Gastroesophageal sphincter (tissue), 4 donors: ENCODE data around the gene KMT2D. TPM values are rescaled to one million over a fixed set of nuclear protein-coding genes. Genes with fewer than 3 reads are reported as not detected.
A peak's percentile ranks its signal among the peaks of the same experiment; 100 is the strongest.

Experiments used
- ATAC-seq: fragments of 150-250 bp; one replicate; pipeline ENCODE4 v1.9.1; 2016; ENCODE audit warnings: mild to moderate bottlenecking, moderate library complexity
- H3K27ac ChIP-seq, 4 donors: fragments of 200-600 bp; sonication (generic) in 3 of 4; 1 replicate in 3 of 4; 2 replicates in 1 of 4; pipeline ENCODE4 v1.5.1; 2016 to 2019
- H3K27me3 ChIP-seq: fragments of 200-600 bp; sonication (generic); one replicate; pipeline ENCODE4 v1.5.1; 2019
- H3K36me3 ChIP-seq, 2 donors: fragments of 200-600 bp; sonication (generic); one replicate each; pipeline ENCODE4 v1.5.1; 2019; ENCODE audit warnings: control low read depth in 1 of 2
- H3K4me1 ChIP-seq, 3 donors: fragments of 200-600 bp; sonication (generic); 1 replicate in 2 of 3; 2 replicates in 1 of 3; pipeline ENCODE4 v1.5.1; 2016 to 2019; ENCODE audit warnings: control low read depth in 2 of 3
- H3K4me3 ChIP-seq, 2 donors: fragments of 200-600 bp; sonication (generic); one replicate each; pipeline ENCODE4 v1.5.1; 2019; ENCODE audit warnings: mild to moderate bottlenecking in 1 of 2, moderate library complexity in 1 of 2
- H3K9me3 ChIP-seq, 3 donors: fragments of 200-600 bp; sonication (generic); one replicate each; pipeline ENCODE4 v1.5.1; 2017 to 2019; ENCODE audit warnings: control low read depth in 2 of 3
- EP300 ChIP-seq: sonication (generic); formaldehyde crosslinking; IDR thresholded peaks from one replicate; pipeline ENCODE4 v1.6.1; 2017; ENCODE audit warnings: antibody characterized with exemption, mild to moderate bottlenecking
- POLR2A ChIP-seq, 2 donors: fragments of 450-650 bp; IDR thresholded peaks; one replicate each; pipeline ENCODE4 v1.6.1; 2017; ENCODE audit warnings: antibody characterized with exemption in 2 of 2, mild to moderate bottlenecking in 2 of 2, moderate library complexity in 1 of 2
- POLR2AphosphoS5 ChIP-seq: sonication (generic); formaldehyde crosslinking; IDR thresholded peaks from one replicate; pipeline ENCODE4 v1.6.1; 2017; ENCODE audit warnings: antibody characterized with exemption
- WGBS, 2 donors: methylation state at CpG; one replicate each; pipeline ENCODE4 v1.1.5; 2018; ENCODE audit warnings: low coverage in 1 of 2; 5-methylcytosine and 5-hydroxymethylcytosine counted together
- total RNA-seq, 4 donors: library from RNA; depleted of rRNA; stranded (reverse); fragments of >200 nt; gene quantifications; one replicate each; pipeline ENCODE4 v1.1.0, GENCODE V29; 2016
- TF ChIP-seq, protein P1 (sequence below), 4 experiments: fragments of 200-600 bp in 2 of 4; fragments of 450-650 bp in 2 of 4; sonication (generic) in 1 of 4; IDR thresholded peaks; one replicate each; pipeline ENCODE4 v1.5.1; 2017 to 2019; ENCODE audit warnings: antibody characterized with exemption in 4 of 4, mild to moderate bottlenecking in 2 of 4, moderate library complexity in 2 of 4

KMT2D gene
- total RNA-seq, 4 donors from 2014 or later, result 23.6 to 75.0 (median 53.8) TPM

GRCh38 chr12:49104822-49105221 lies 44.2 kb upstream of the KMT2D start:
- Histone ChIP-seq H3K27ac (no peak overlapping the region), H3K4me1 (peaks cover 6 to 64% (median 40%) of the 10 kb centered on the region in 3 donors), H3K9me3 (no peaks in the 10 kb centered on the region), H3K27me3 (no peaks in the 10 kb centered on the region), H3K4me3 (no peak overlapping the region), H3K36me3 (peaks cover 0 to 71% of the 10 kb centered on the region in 2 donors)
- TF ChIP-seq POLR2A (IDR thresholded peaks at IDR 0.05), result no peak
- TF ChIP-seq EP300, result no peak
- TF ChIP-seq, protein P1, sequence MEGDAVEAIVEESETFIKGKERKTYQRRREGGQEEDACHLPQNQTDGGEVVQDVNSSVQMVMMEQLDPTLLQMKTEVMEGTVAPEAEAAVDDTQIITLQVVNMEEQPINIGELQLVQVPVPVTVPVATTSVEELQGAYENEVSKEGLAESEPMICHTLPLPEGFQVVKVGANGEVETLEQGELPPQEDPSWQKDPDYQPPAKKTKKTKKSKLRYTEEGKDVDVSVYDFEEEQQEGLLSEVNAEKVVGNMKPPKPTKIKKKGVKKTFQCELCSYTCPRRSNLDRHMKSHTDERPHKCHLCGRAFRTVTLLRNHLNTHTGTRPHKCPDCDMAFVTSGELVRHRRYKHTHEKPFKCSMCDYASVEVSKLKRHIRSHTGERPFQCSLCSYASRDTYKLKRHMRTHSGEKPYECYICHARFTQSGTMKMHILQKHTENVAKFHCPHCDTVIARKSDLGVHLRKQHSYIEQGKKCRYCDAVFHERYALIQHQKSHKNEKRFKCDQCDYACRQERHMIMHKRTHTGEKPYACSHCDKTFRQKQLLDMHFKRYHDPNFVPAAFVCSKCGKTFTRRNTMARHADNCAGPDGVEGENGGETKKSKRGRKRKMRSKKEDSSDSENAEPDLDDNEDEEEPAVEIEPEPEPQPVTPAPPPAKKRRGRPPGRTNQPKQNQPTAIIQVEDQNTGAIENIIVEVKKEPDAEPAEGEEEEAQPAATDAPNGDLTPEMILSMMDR (IDR thresholded peaks at IDR 0.05), result no peak
- TF ChIP-seq POLR2AphosphoS5, result no peak
- no peak for ATAC-seq
- WGBS, 2 donors, result no CpG with 5 or more reads among the region's 3 CpGs

DNA sequence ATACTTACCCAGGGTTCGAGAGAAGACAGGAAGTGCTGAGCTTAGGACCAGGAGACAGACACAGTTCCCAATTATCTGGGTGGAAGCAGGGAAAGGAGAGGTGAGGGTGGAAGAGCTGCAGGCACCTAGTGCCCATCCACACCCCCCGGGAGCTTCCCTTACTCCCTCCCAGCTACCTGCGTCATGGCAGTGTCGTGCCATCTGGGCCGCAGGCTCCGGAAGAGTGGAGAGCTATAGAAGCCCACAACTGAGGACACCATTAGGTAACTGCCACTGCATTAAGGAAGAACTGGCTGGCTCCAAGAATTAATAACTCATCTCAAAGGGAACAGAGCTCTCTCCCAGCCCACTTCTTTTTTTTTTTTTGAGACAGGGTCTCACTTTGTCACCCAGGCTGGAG lies 39.8 kb upstream of the KMT2D start:
- 97% methylated on average over 5 of the region's 6 CpGs; no CpG with 5 or more reads in 1 of the 2 donors for WGBS, 2 donors
- Histone ChIP-seq H3K36me3 (peaks cover 0 to 97% of the 10 kb centered on the region in 2 donors), H3K27me3 (no peaks in the 10 kb centered on the region), H3K9me3 (no peaks in the 10 kb centered on the region), H3K4me3 (no peak overlapping the region), H3K4me1 (peaks cover 0 to 20% (median 3%) of the 10 kb centered on the region in 3 donors), H3K27ac (no peak overlapping the region)
- no peak for TF ChIP-seq POLR2A (IDR thresholded peaks at IDR 0.05)
- TF ChIP-seq POLR2AphosphoS5, result no peak
- no peak for TF ChIP-seq EP300
- TF ChIP-seq, protein P1 (IDR thresholded peaks at IDR 0.05), result no peak
- ATAC-seq, result no peak

DNA sequence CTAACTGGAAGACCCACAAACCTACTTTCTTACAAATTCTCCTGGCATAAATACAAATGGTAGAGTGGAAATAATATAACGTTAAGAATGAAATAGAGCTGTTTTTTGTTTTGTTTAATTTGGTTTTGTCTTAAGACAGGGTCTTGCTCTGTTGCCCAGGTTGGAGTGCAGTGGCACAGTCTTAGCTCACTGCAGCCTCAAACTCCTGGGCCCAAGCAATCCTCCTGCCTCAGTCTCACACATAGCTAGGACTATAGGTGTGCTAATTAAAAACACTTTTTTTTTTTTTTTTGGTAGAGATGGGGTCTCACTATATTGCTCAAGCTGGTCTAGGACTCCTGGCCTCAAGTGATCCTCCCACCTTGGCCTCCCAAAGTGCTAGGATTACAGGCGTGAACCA lies 38.1 kb upstream of the KMT2D start:
- no peak overlapping the region for H3K4me3 ChIP-seq
- 70 to 93% methylated on average over 2 of the region's 2 CpGs for WGBS, 2 donors
- TF ChIP-seq EP300 (no peak), POLR2A (IDR thresholded peaks at IDR 0.05) (no peak), POLR2AphosphoS5 (no peak)
- TF ChIP-seq, protein P1 (IDR thresholded peaks at IDR 0.05), result no peak
- peaks cover 0 to 81% of the 10 kb centered on the region in 2 donors for H3K36me3 ChIP-seq
- ATAC-seq, result no peak
- no peak overlapping the region for H3K27ac ChIP-seq
- peaks cover 13% of the 10 kb centered on the region for H3K27me3 ChIP-seq
- H3K4me1 ChIP-seq, result peaks cover 0 to 18% (median 12%) of the 10 kb centered on the region in 3 donors
- no peaks in the 10 kb centered on the region for H3K9me3 ChIP-seq

DNA sequence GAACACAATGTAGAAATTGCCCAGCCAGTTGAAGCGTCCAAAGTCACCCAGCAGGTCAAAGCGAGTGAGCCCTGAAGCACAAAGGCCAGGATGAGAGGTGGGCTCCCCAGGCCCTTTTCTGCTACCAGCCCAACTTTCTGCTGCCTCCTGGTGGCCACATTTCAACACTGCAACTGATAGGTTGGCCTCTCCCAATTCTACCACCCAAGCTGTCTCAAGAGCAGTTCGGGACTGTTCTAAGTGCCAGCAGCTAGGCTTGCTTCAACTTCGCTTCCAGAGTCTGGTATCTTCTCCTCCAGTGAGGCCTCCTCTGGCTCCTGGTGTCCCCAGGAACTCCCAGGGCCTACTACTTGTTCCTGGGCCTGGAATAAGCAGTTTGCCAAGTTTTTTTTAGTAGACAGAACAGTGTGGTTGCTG lies 37.4 kb upstream of the KMT2D start:
- H3K36me3 ChIP-seq, result peaks cover 0 to 74% of the 10 kb centered on the region in 2 donors
- TF ChIP-seq POLR2AphosphoS5 (no peak), EP300 (no peak), POLR2A (IDR thresholded peaks at IDR 0.05) (no peak)
- TF ChIP-seq, protein P1 (IDR thresholded peaks at IDR 0.05), result peak in 3 of 4 experiments; percentile 58 to 81 (median 74)
- peaks cover 0 to 21% (median 14%) of the 10 kb centered on the region in 3 donors for H3K4me1 ChIP-seq
- peaks cover 20% of the 10 kb centered on the region for H3K27me3 ChIP-seq
- H3K4me3 ChIP-seq, result no peak overlapping the region
- H3K27ac ChIP-seq, result peak overlapping the region in 1 of 4 donors; percentile 19
- 41 to 43% methylated on average over 2 to 4 of the region's 4 CpGs for WGBS, 2 donors
- no peaks in the 10 kb centered on the region for H3K9me3 ChIP-seq
- ATAC-seq, result no peak

DNA sequence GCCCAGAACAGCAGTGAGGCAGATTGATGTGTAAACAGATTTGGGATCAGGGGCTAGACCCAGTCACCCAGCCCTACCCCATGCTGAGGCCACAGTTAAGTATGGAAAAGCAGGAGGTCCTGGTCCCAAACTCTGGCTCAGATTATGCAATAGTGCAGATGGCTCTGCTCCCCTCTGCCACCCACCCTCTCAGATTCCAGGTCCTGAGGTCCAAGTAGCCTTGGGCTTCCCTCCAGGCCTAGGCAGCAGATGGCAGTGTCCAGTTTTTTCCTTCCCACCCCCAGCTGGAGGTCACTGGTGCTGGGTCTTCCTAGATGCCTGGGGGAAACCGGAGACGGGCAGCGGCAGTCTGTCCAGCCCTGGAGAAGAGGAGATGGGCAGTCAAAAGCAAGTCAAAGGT lies 36.8 kb upstream of the KMT2D start:
- ATAC-seq, result no peak
- WGBS, 2 donors, result no CpG with 5 or more reads among the region's 3 CpGs

More for the DNA sequence above, 36.8 kb upstream of the KMT2D start:
- Histone ChIP-seq H3K36me3 (peaks cover 0 to 68% of the 10 kb centered on the region in 2 donors), H3K27ac (peak overlapping the region in 1 of 4 donors; percentile 19), H3K27me3 (peaks cover 26% of the 10 kb centered on the region), H3K9me3 (no peaks in the 10 kb centered on the region), H3K4me1 (peaks cover 0 to 28% (median 18%) of the 10 kb centered on the region in 3 donors), H3K4me3 (no peak overlapping the region)
- TF ChIP-seq EP300 (no peak), POLR2AphosphoS5 (no peak), POLR2A (IDR thresholded peaks at IDR 0.05) (no peak)
- TF ChIP-seq, protein P1 (IDR thresholded peaks at IDR 0.05), result no peak
